ENCODE measurements around the gene UTP25.

UTP25 gene

DNA sequence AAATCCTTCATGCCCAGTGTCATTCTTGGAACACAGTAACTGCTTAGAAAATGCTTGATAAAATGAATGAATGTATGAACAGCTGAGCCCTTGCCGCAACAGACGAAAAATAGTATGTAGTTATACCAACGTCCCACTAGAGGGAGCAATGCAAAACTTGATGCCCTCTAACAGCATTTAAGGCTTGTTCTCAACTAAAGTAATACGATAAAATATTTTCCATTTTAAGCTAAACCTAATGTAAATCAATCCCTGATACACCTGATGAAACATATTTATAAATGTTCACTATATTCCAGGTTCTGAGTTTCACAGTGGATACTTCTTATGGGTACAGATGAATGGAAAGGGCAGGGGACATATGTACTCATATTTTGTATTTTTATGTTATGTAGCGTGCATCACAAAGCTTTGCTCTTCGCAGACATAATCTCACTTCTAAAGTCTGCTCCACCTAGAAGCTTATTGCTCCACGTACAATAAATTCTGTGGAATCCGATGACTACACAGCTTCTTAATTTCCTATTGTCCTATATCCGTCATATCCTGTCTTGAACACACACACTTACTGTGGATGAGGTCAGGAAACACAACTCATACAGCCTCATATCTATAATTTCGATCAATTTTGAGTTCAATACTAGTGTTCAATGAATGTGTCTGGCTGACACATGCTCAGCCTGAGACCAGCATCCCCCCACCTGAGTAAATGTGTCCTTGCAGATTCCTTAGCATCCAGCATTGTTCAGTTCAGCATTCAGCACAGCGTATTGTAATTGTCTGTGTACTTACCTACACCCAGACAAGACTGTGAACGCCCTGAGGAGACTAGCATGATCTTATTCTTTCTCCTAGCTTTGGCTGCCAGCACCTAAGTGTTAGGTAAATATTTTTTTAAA, 4.4 kb upstream of the UTP25 start:
- no peaks in the 10 kb centered on the region for H3K9me3 ChIP-seq (ENCODE audit: severe bottlenecking)
- H3K27ac ChIP-seq, result no peak overlapping the region
- DNase-seq, result no peak
- no peaks in the 10 kb centered on the region for H3K27me3 ChIP-seq (ENCODE audit: insufficient read depth, low read depth, severe bottlenecking)
- H3K4me3 ChIP-seq (ENCODE audit: low read depth, low read length), result no peak overlapping the region
- H3K36me3 ChIP-seq, result no peaks in the 10 kb centered on the region
- TF ChIP-seq, protein P1, sequence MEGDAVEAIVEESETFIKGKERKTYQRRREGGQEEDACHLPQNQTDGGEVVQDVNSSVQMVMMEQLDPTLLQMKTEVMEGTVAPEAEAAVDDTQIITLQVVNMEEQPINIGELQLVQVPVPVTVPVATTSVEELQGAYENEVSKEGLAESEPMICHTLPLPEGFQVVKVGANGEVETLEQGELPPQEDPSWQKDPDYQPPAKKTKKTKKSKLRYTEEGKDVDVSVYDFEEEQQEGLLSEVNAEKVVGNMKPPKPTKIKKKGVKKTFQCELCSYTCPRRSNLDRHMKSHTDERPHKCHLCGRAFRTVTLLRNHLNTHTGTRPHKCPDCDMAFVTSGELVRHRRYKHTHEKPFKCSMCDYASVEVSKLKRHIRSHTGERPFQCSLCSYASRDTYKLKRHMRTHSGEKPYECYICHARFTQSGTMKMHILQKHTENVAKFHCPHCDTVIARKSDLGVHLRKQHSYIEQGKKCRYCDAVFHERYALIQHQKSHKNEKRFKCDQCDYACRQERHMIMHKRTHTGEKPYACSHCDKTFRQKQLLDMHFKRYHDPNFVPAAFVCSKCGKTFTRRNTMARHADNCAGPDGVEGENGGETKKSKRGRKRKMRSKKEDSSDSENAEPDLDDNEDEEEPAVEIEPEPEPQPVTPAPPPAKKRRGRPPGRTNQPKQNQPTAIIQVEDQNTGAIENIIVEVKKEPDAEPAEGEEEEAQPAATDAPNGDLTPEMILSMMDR (IDR thresholded peaks at IDR 0.05; ENCODE audit: low read depth, low read length), result peak; percentile 59

DNA sequence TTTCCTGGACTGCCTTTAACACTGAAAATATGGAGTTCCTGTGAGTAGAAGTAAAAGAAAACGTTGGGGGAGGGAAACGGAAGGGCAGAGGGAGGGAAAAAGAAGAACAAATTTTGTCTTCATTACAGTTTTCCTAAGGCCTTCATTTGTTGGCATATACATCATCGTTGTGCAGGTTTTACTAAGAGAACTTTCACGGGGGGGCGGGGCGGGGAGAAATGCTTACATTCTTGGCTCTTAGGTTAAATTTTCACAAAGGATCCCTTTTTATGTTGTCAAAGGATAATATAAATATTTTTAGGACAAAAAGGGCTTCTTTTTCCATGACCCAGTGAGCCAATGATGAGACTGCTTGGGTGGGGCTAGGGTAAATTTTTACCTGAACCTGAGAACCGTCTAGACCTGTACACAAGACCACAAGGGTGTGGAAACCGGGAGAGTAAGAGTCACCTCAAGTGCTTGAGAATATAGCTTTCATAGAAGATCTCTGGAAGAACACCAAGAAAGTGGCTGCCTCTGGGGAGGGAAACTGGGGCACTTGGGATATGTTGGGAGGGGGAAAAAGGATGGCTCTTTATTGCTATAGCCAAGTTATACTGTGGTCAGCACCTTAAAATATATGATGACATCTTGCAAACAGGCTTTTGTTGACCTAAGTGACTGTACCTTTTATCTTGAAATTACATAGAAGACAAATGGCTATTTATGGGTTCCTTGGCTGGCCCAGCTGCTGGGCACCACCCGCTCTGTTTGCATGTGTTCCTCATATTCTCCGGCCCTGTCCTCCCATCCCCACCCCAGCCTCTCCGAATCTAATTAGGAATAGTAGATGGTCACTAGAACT, 2.0 kb upstream of the UTP25 start:
- TF ChIP-seq, protein P1 (IDR thresholded peaks at IDR 0.05; ENCODE audit: low read depth, low read length), result no peak
- Histone ChIP-seq H3K27me3 (ENCODE audit: insufficient read depth, low read depth, severe bottlenecking) (no peaks in the 10 kb centered on the region), H3K9me3 (ENCODE audit: severe bottlenecking) (no peaks in the 10 kb centered on the region), H3K36me3 (peaks cover 2% of the 10 kb centered on the region), H3K4me3 (ENCODE audit: low read depth, low read length) (no peak overlapping the region), H3K27ac (no peak overlapping the region)
- DNase-seq, result no peak

- no peak for DNase-seq
- Histone ChIP-seq H3K4me3 (ENCODE audit: low read depth, low read length) (no peak overlapping the region), H3K36me3 (peaks cover 35% of the 10 kb centered on the region), H3K9me3 (ENCODE audit: severe bottlenecking) (no peaks in the 10 kb centered on the region), H3K27me3 (ENCODE audit: insufficient read depth, low read depth, severe bottlenecking) (no peaks in the 10 kb centered on the region), H3K27ac (no peak overlapping the region)
- TF ChIP-seq, protein P1 (IDR thresholded peaks at IDR 0.05; ENCODE audit: low read depth, low read length), result no peak
Measured at GRCh38 chr1:209829716-209830115, 1.9 kb downstream of the UTP25 start.

- H3K4me3 ChIP-seq (ENCODE audit: low read depth, low read length), result no peak overlapping the region
- TF ChIP-seq, protein P1 (IDR thresholded peaks at IDR 0.05; ENCODE audit: low read depth, low read length), result no peak
- H3K9me3 ChIP-seq (ENCODE audit: severe bottlenecking), result no peaks in the 10 kb centered on the region
- no peaks in the 10 kb centered on the region for H3K27me3 ChIP-seq (ENCODE audit: insufficient read depth, low read depth, severe bottlenecking)
- no peak for DNase-seq
- no peak overlapping the region for H3K27ac ChIP-seq
- peaks cover 44% of the 10 kb centered on the region for H3K36me3 ChIP-seq
Measured at GRCh38 chr1:209830722-209831121, 3.0 kb downstream of the UTP25 start.

GRCh38 chr1:209831615-209832014, 3.8 kb downstream of the UTP25 start:
- TF ChIP-seq, protein P1 (IDR thresholded peaks at IDR 0.05; ENCODE audit: low read depth, low read length), result no peak
- no peak for DNase-seq
- Histone ChIP-seq H3K9me3 (ENCODE audit: severe bottlenecking) (no peaks in the 10 kb centered on the region), H3K27me3 (ENCODE audit: insufficient read depth, low read depth, severe bottlenecking) (no peaks in the 10 kb centered on the region), H3K4me3 (ENCODE audit: low read depth, low read length) (no peak overlapping the region), H3K36me3 (peaks cover 49% of the 10 kb centered on the region), H3K27ac (no peak overlapping the region)

All from WERI-Rb-1 (cell line).